DND-41 (cell line): ENCODE results near the gene ADAMTSL2.

Experiments
- ATAC-seq: fragments of 200-7000 bp; cut with Tn5 transposase; 3 replicates; pipeline ENCODE4 v1.9.1; 2021; ENCODE audit warnings: low read depth; ENCODE audit not compliant: insufficient read depth
- DNase-seq: peaks from one replicate; pipeline ENCODE4 v3.0.0-alpha.2; 2020
- H2AFZ ChIP-seq: 2 replicates; pipeline ENCODE4 v1.6.0; 2012; ENCODE audit warnings: low read depth, low read length
- H3K27ac ChIP-seq: 2 replicates; pipeline ENCODE4 v1.5.1; 2012; ENCODE audit warnings: low read length, inconsistent platforms
- H3K27me3 ChIP-seq: fragments of 200-600 bp; sonication (generic); 2 replicates; pipeline ENCODE4 v1.6.0; 2012; ENCODE audit warnings: low read length, mild to moderate bottlenecking, inconsistent platforms; ENCODE audit not compliant: insufficient read depth, poor library complexity
- H3K36me3 ChIP-seq: 2 replicates; pipeline ENCODE4 v1.5.1; 2012; ENCODE audit warnings: low read length, inconsistent platforms; ENCODE audit not compliant: insufficient read depth
- H3K4me1 ChIP-seq: 2 replicates; pipeline ENCODE4 v1.5.1; 2012; ENCODE audit warnings: mild to moderate bottlenecking, low read length; ENCODE audit not compliant: insufficient read depth
- H3K4me2 ChIP-seq: 2 replicates; pipeline ENCODE4 v1.6.0; 2012; ENCODE audit warnings: mild to moderate bottlenecking, moderate library complexity, low read length, inconsistent platforms; ENCODE audit not compliant: insufficient read depth
- H3K4me3 ChIP-seq, 2 experiments: fragments of 200-600 bp in 1 of 2; shearing (Covaris generic) in 1 of 2; 2 replicates each; pipeline ENCODE4 v1.5.1; 2012 to 2016; ENCODE audit warnings: inconsistent platforms in 2 of 2, low read length in 2 of 2, mild to moderate bottlenecking in 2 of 2, low read depth in 1 of 2, moderate library complexity in 1 of 2
- H3K79me2 ChIP-seq: 2 replicates; pipeline ENCODE4 v1.6.0; 2012; ENCODE audit warnings: low read length, inconsistent platforms; ENCODE audit not compliant: insufficient read depth
- H3K9ac ChIP-seq: 2 replicates; pipeline ENCODE4 v1.6.0; 2012; ENCODE audit warnings: low read depth, mild to moderate bottlenecking, inconsistent platforms, low read length, moderate library complexity
- H3K9me3 ChIP-seq: 2 replicates; pipeline ENCODE4 v1.5.1; 2012; ENCODE audit warnings: low read length, moderate library complexity, mild to moderate bottlenecking, inconsistent platforms; ENCODE audit not compliant: insufficient read depth, severe bottlenecking
- H4K20me1 ChIP-seq: 2 replicates; pipeline ENCODE4 v1.6.0; 2012; ENCODE audit warnings: low read length; ENCODE audit not compliant: insufficient read depth
- CTCF ChIP-seq: IDR thresholded peaks from 2 replicates; pipeline ENCODE4 v1.5.1; 2012; ENCODE audit warnings: borderline replicate concordance, low read length, moderate library complexity, mild to moderate bottlenecking; ENCODE audit not compliant: poor library complexity, severe bottlenecking; ENCODE audit errors: extremely low read depth
- EZH2 ChIP-seq: IDR thresholded peaks from 3 replicates; pipeline ENCODE4 v1.6.1; 2012; ENCODE audit warnings: borderline replicate concordance, low read depth, mild to moderate bottlenecking, moderate library complexity, low read length, inconsistent platforms; ENCODE audit not compliant: severe bottlenecking

Gene ADAMTSL2

GRCh38 chr9:133505901-133506652 is 28.4 kb upstream of the ADAMTSL2 start:
- H2AFZ ChIP-seq, result no peak overlapping the region
- H3K9ac ChIP-seq, result no peak overlapping the region
- no peak for TF ChIP-seq CTCF
- TF ChIP-seq EZH2, result no peak
- ATAC-seq (no peak), DNase-seq (no peak)
- H3K4me2 ChIP-seq, result no peak overlapping the region
- H3K79me2 ChIP-seq, result no peaks in the 10 kb centered on the region
- no peaks in the 10 kb centered on the region for H3K9me3 ChIP-seq
- H3K27me3 ChIP-seq, result peaks cover 4% of the 10 kb centered on the region
- H3K36me3 ChIP-seq, result no peaks in the 10 kb centered on the region
- H3K27ac ChIP-seq, result no peak overlapping the region
- H3K4me3 ChIP-seq, result no peak overlapping the region
- H3K4me1 ChIP-seq, result no peaks in the 10 kb centered on the region
- no peaks in the 10 kb centered on the region; the same call in 1 of the 2 replicates for H4K20me1 ChIP-seq

GRCh38 chr9:133506653-133507038 is 27.9 kb upstream of the ADAMTSL2 start:
- no peak overlapping the region for H3K27ac ChIP-seq
- H3K4me1 ChIP-seq, result no peaks in the 10 kb centered on the region
- H3K4me2 ChIP-seq, result no peak overlapping the region
- H3K9me3 ChIP-seq, result no peaks in the 10 kb centered on the region
- H4K20me1 ChIP-seq, result no peaks in the 10 kb centered on the region; the same call in 1 of the 2 replicates
- no peak for ATAC-seq
- H3K4me3 ChIP-seq, result no peak overlapping the region
- H3K9ac ChIP-seq, result no peak overlapping the region
- no peak for DNase-seq
- TF ChIP-seq CTCF (no peak), EZH2 (no peak)
- H3K36me3 ChIP-seq, result no peaks in the 10 kb centered on the region
- H3K79me2 ChIP-seq, result no peaks in the 10 kb centered on the region
- no peak overlapping the region for H2AFZ ChIP-seq
- peaks cover 4% of the 10 kb centered on the region for H3K27me3 ChIP-seq

GRCh38 chr9:133507246-133507965 is 27.1 kb upstream of the ADAMTSL2 start:
- no peak for TF ChIP-seq EZH2
- no peak for TF ChIP-seq CTCF

More at GRCh38 chr9:133507246-133507965, 27.1 kb upstream of the ADAMTSL2 start:
- H3K4me2 ChIP-seq, result no peak overlapping the region
- H3K4me1 ChIP-seq, result no peaks in the 10 kb centered on the region
- H3K27me3 ChIP-seq, result peaks cover 4% of the 10 kb centered on the region
- H3K79me2 ChIP-seq, result no peaks in the 10 kb centered on the region
- no peak overlapping the region for H2AFZ ChIP-seq
- DNase-seq (no peak), ATAC-seq (no peak)
- H3K36me3 ChIP-seq, result no peaks in the 10 kb centered on the region
- no peaks in the 10 kb centered on the region for H3K9me3 ChIP-seq
- no peak overlapping the region for H3K27ac ChIP-seq
- H3K9ac ChIP-seq, result no peak overlapping the region
- no peak overlapping the region for H3K4me3 ChIP-seq
- no peaks in the 10 kb centered on the region; the same call in 1 of the 2 replicates for H4K20me1 ChIP-seq
